Thyroid gland (tissue), 4 donors: ENCODE data around the gene GRM7.

Experiments used
- CTCF ChIP-seq, 6 experiments: fragments of 200-600 bp in 3 of 6; fragments of 450-650 bp in 3 of 6; sonication (generic) in 3 of 6; IDR thresholded peaks; one replicate each; pipeline ENCODE4 v1.5.1; 2016 to 2019; ENCODE audit warnings: antibody characterized with exemption in 6 of 6, mild to moderate bottlenecking in 2 of 6, inconsistent platforms in 1 of 6, moderate library complexity in 1 of 6
- POLR2A ChIP-seq, 2 donors: fragments of 450-650 bp; IDR thresholded peaks; one replicate each; pipeline ENCODE4 v1.6.1; 2017; ENCODE audit warnings: antibody characterized with exemption in 2 of 2, mild to moderate bottlenecking in 2 of 2, moderate library complexity in 1 of 2

DNA sequence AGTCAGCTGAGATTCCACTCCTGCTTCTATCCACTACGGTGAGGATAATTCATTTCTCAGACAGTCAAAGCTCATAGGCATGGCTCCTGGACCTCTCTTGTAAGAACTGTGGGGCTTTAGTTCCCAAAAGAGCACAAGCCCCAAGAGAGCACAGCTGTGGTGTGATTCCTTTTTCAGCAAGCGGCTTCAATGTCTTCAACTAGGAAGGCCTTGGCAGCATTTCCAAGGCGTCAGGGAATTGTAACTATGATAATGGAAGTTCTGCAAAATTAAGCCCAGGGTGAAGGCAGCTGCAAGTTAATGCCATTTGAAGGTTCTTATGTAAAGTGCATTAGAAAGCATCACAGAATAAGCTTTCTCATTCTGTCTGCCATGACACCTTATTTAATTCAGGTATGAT, 657.1 kb downstream of the GRM7 start:
- TF ChIP-seq CTCF (IDR thresholded peaks at IDR 0.05), result no peak
- TF ChIP-seq POLR2A (IDR thresholded peaks at IDR 0.05), result no peak
